Cerebellar nuclear complex (tissue), 1 donor: ENCODE measurements around the gene BCL11B.

ENCODE experiments used
- DNase-seq, 2 experiments: peaks; one replicate each; lab custom pipeline; 2025; lab: John Stamatoyannopoulos, UW

BCL11B gene

GRCh38 chr14:99254328-99255009 lies 17.5 kb downstream of the BCL11B start:
- DNase-seq, result no peak

GRCh38 chr14:99253890-99254289 lies 18.1 kb downstream of the BCL11B start:
- no peak for DNase-seq

- no peak for DNase-seq
These were observed 18.8 kb downstream of the BCL11B start for GRCh38 chr14:99252940-99253868.

GRCh38 chr14:99252443-99252939 lies 19.5 kb downstream of the BCL11B start:
- DNase-seq, result no peak

- DNase-seq, result no peak
These were observed 20.3 kb downstream of the BCL11B start for GRCh38 chr14:99251721-99252120.

GRCh38 chr14:99250636-99251208 lies 21.3 kb downstream of the BCL11B start:
- DNase-seq, result no peak

GRCh38 chr14:99249389-99249788 lies 22.6 kb downstream of the BCL11B start:
- no peak for DNase-seq

GRCh38 chr14:99248761-99249171 lies 23.2 kb downstream of the BCL11B start:
- no peak for DNase-seq

- DNase-seq, result no peak
These were observed 24.2 kb downstream of the BCL11B start for GRCh38 chr14:99247772-99248171.

GRCh38 chr14:99247101-99247729 lies 24.8 kb downstream of the BCL11B start:
- DNase-seq, result no peak

- no peak for DNase-seq
These were observed 25.4 kb downstream of the BCL11B start for GRCh38 chr14:99246536-99247097.

- no peak for DNase-seq
These were observed 26.2 kb downstream of the BCL11B start for GRCh38 chr14:99245564-99246511.

- DNase-seq, result no peak
These were observed 26.9 kb downstream of the BCL11B start for GRCh38 chr14:99244941-99245563.

GRCh38 chr14:99244367-99244901 lies 27.6 kb downstream of the BCL11B start:
- no peak for DNase-seq

- no peak for DNase-seq
These were observed 28.9 kb downstream of the BCL11B start for GRCh38 chr14:99242816-99243721.

GRCh38 chr14:99242238-99242637 lies 29.8 kb downstream of the BCL11B start:
- no peak for DNase-seq

GRCh38 chr14:99241325-99242010 lies 30.5 kb downstream of the BCL11B start:
- peak in 1 of 2 experiments; percentile 15 for DNase-seq
